C4-2B (cell line): ENCODE data around the gene LBHD1.

Experiments
- H3K27ac ChIP-seq: fragments of 450-650 bp; 2 replicates; pipeline ENCODE4 v1.5.1; 2017
- CTCF ChIP-seq: fragments of 450-650 bp; conservative IDR thresholded peaks from 2 replicates; pipeline ENCODE4 v1.5.1; 2017; ENCODE audit warnings: mild to moderate bottlenecking
- ZFX ChIP-seq: fragments of 450-650 bp; IDR thresholded peaks from 2 replicates; pipeline ENCODE4 v1.6.1; 2017

Gene LBHD1

GRCh38 chr11:62712861-62713260 is 40.8 kb upstream of the LBHD1 start:
- TF ChIP-seq ZFX (no peak), CTCF (no peak)
- H3K27ac ChIP-seq = no peak overlapping the region

- no peak overlapping the region for H3K27ac ChIP-seq
- no peak for TF ChIP-seq CTCF
- no peak for TF ChIP-seq ZFX
These were observed 40.3 kb upstream of the LBHD1 start for GRCh38 chr11:62712276-62712812.

- TF ChIP-seq ZFX (no peak), CTCF (no peak)
- H3K27ac ChIP-seq = peak overlapping the region; percentile 75
These were observed 37.9 kb upstream of the LBHD1 start for GRCh38 chr11:62710001-62710345.

GRCh38 chr11:62709247-62710000 is 37.4 kb upstream of the LBHD1 start:
- peak overlapping the region; percentile 75 for H3K27ac ChIP-seq
- TF ChIP-seq ZFX = no peak
- TF ChIP-seq CTCF = no peak

- peak overlapping the region; percentile 75 for H3K27ac ChIP-seq
- TF ChIP-seq ZFX (no peak), CTCF (no peak)
These were observed 36.7 kb upstream of the LBHD1 start for GRCh38 chr11:62708793-62709192.

- H3K27ac ChIP-seq = peak overlapping the region; percentile 75
- TF ChIP-seq ZFX (no peak), CTCF (no peak)
These were observed 36.3 kb upstream of the LBHD1 start for GRCh38 chr11:62708392-62708791.

- H3K27ac ChIP-seq = peak within 1 kb of the TSS; percentile 87
These were observed 35.3 kb upstream of the LBHD1 start, which contains the start of the genes BSCL2 and GNG3 for GRCh38 chr11:62707277-62707861. Gene BSCL2 (minus strand): TSS chr11:62707424. CDS start chr11:62707195, 229 bp downstream. Gene GNG3 (plus strand): TSS chr11:62707676. CDS start chr11:62708296, 620 bp downstream.

More at GRCh38 chr11:62707277-62707861, 35.3 kb upstream of the LBHD1 start, which contains the start of the genes BSCL2 and GNG3:
- TF ChIP-seq ZFX (no peak), CTCF (no peak)
